GM19099 (cell line): ENCODE measurements around the gene CRB3.

ENCODE experiments used
- POLR2A ChIP-seq: IDR thresholded peaks from 3 replicates; pipeline ENCODE4 v1.6.1; 2011; ENCODE audit warnings: low read depth; ENCODE audit not compliant: insufficient read length; ENCODE audit errors: extremely low read depth

The CRB3 gene, protein sequence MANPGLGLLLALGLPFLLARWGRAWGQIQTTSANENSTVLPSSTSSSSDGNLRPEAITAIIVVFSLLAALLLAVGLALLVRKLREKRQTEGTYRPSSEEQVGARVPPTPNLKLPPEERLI

DNA sequence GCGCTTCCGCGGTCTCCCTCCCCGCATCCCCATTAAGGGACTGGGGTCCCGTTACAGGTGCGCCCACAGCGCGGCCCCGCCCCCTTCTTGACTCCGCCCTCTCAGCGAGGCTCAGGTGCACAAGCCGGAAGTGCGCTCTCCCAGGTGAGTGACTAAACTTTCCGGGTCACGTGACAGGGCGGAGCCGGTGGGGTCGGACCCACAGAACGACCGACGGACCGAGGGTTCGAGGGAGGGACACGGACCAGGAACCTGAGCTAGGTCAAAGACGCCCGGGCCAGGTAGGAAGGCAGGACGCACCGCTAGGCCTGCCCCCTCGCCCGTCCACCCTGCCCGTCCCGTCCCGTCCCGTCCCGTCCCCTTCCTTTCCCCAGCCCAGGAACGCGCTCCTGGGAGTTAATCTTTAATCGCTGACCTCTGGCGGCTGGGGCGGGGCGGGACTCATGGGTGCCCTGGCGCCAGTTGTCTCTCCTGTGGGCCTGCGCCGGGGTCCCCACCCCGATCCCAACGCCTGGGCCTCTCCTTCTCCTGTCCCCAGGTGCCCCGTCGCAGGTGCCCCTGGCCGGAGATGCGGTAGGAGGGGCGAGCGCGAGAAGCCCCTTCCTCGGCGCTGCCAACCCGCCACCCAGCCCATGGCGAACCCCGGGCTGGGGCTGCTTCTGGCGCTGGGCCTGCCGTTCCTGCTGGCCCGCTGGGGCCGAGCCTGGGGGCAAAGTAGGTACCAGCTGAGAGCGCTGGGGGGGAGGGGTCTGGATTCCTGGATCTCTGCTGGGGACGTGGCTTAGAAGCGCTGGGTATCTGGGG is at the start of gene CRB3:
CRB3 (plus strand) TSS at position 202 of the 804 bp plus-strand sequence; CDS start at position 633, 431 bp downstream.
- TF ChIP-seq POLR2A: no peak

DNA sequence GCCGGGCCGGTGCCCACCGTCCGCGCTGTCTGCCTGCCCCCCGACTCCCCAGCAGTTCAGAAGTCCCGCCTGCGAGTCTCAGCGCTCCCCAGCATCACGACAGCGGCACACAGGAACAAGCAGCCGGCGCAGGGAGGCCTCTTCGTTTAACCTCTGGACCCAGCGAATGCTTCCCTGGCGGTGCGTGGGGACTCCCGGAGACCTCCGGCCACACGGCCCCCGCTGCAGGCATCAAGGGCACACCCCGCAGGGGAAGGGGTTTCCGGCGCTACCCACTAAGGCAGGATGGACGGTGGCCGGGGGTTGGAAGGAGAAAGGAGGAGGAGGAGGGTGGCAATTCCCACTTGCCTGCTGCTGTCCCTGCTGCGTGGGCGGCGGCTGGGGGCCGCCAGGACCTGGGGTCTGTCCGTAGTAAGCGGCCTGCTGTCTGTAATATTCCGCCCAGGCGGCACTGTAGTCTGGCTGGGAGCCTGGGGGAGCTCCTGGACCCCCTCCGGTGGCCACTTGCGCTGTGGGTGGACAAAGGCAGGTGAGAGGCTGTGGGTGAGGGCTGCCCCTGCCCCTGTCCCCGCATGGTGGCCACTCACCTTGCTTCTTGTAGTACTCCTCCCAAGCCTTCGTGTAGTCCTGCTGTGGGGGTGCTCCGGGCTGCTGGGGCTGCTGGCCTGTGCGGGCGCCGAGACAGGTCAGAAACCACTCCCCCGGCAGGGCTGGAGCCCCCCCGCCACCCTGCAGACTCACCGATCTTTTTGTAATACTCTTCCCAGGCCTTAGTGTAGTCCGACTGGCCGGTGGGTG is 49.1 kb upstream of the CRB3 start:
- TF ChIP-seq POLR2A: no peak

DNA sequence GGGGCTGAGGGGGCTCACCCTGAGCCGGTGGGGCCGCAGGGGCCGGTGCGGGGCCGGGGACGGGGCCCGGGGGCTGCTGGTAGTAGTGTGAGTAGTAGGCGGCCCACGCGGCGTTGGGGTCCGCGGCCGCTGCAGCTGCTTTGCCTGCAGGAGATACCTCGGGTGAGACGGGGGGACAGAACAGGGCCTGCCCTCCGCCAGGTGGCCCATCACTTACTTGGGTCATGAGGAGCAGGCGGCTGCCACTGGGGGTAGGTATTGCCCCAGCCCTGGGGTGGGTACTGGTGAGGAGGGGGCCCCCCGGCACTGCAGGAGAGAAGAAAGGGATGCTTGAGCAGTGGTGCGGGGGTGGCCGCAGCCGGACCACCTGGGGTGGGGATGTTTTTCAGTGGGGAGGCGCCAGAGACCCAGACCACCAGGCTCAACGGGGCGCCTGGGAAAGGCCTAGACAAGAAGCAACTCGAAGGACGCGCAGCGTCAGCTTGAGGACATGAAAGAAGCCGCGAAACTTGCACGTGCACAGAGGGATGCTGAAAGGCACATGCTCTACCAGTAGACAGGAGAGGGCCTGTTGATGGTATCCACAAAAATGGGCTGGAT is 48.4 kb upstream of the CRB3 start:
- no peak for TF ChIP-seq POLR2A

DNA sequence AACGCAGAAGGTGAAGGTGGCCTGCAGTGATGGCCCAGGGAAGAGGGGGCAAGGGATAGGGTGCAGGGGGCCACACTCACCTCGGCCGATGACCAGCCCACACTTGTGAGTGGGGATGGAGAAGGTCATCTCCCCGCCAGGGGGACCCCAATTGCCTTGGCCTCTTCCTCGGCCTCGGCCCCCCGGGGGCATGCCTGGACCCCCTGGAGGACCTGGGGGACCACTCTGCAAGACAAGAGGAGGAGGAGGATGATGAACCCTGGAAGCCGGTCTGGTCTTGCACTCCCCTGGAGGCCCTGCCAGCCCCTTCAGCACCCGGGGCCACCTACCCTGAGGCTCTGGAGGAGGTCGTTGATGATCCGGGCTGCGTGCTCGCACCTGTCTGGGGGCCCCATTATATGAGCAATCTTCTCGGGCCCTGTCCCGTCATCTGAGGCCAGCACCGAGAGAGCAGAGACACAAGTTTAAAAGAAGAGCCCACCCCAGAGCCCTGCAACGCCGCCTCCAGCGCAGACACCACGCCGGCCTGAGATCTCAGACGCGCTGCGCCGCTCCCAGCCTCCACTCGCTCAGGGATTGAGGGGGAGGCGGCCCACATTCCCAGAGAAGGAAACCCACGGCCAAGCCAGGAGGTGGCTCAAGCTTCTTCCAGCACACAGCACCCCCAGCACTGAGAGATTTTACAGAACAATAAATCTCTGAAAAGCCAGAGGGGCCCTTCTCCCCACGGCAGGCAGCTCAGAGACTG is 47.2 kb upstream of the CRB3 start:
- no peak for TF ChIP-seq POLR2A

DNA sequence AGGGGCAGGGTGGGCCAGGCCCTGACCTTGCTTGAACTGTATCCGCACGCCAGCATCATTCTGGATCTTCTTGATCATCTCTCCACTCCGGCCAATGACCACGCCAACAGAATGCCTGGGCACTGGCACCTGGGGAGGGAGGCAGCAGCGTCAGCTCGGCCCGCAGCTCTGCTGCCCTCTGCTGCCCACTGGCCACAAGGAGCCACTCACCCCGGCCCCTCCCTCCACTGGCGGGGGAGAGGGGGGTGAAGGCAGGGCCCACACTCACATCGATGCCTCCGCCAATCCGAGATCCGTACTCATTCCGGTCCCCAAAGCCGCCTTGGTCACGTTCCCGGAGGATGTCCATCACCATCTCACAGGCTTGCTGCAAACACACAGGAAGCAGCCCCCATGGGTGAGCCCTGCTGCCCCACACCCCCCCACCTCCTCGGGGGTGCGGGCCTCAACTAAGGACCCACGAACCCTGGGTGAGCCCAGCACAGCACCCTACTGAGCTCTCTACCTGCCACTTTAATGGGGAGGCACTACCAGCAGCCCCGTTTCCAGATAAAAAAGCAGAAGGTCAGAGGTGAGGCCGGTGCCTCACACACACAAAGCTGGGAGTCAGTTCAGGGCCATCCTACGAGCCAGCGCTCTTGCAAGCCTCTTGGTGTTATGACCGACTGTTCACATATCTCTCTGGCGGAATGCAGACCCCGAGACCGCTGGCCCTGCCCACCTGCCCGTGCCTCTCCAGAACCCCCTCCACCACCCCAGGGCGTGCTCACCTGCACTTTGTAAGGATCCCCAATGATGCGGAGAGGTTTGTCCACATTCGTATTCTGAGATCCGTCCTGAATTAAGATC is 46.1 kb upstream of the CRB3 start:
- TF ChIP-seq POLR2A: no peak

DNA sequence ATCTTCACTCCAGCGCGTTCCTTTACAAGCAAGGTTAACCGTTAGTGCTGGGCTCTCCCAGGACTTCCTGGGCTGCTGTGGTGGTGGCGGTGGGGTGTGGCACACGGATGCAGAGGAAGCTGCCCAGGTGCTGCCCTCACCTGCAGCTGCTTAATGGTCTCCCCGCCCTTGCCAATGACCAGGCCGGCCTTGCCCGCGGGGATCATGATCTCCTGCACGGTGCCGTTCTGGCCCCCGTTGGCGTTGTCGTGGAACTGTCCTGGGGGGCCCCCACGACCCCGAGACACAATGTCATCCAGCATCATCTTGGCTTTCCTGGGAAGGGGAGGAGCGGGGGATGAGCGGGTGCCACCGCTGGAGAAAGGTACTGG is 45.5 kb upstream of the CRB3 start:
- TF ChIP-seq POLR2A: no peak

DNA sequence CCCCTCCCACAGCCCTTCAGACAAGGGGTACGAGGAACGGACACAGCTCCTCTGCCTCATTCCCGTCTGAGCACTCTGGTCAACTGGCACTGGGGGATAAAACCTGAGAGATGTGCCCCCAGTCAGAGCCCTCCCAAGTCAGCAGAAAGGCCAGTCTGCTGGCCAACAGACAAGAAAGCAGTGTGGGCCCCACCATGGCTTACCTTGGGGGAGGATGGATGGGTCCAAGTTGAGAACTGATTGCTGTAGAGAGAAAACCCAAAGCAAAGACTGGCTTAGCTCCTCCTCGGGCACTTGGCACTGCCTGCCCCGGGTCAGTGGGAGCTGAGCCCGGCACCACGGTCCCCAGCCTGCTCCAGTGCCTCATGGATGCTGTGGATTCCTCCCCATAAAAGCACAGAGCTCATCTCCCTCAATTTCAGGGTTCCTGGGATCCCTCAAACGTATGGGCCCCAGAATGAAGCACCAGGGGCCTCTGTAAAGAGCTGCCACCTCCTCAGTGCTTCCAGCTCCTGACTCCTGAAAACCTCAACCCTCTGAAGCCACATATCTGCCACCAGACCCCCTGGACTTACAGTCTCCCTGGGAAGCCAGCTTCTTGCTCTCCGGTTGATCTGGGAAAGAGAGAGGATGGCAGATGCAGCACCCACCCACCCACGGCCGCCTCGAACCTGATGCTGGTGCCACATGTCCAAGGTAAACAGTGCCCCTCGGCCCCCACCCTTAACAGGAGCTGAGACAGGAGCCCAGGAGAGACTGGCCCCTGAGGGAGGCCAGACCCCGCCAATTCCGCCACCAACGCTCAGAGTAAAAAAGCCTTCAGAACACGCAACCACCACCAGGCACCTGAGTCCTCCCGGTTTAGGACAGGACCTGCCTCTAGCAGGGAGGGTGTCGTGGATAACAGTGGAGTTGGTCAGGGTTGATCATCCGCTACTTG is 42.7 kb upstream of the CRB3 start:
- TF ChIP-seq POLR2A: no peak

DNA sequence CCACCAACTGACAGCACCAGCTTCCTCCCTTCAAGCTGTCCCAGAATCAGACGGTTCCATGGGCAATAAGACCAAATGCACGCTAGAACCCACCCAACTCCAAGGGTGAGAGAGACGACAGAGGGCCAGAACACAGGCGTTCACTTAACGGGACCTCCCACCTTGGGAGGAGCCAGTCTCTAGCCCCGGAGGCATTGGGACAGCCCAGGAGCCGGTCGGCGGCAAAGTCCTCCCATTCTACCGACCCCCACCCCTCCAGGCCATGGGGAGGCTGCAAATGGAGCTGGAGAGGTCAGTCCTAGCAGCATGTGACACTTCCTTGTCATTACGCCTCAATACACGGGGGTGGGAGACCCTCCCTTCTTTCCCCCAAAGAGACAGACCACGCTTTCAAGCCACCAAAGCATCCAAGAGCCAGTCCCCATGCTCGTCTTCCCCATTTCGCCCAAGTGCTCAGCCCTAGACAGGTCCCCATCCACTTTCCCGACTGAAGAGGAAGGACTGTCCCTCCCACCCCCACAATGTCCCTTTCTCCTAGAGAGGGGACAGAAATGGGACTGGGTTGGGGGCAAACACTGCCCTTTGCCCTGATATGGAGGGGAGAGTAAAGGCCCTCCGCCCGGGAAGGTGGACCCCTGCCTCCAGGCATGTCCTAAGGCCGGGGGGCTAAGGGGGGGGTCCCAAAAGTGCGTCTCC is 40.4 kb upstream of the CRB3 start:
- TF ChIP-seq POLR2A: no peak

DNA sequence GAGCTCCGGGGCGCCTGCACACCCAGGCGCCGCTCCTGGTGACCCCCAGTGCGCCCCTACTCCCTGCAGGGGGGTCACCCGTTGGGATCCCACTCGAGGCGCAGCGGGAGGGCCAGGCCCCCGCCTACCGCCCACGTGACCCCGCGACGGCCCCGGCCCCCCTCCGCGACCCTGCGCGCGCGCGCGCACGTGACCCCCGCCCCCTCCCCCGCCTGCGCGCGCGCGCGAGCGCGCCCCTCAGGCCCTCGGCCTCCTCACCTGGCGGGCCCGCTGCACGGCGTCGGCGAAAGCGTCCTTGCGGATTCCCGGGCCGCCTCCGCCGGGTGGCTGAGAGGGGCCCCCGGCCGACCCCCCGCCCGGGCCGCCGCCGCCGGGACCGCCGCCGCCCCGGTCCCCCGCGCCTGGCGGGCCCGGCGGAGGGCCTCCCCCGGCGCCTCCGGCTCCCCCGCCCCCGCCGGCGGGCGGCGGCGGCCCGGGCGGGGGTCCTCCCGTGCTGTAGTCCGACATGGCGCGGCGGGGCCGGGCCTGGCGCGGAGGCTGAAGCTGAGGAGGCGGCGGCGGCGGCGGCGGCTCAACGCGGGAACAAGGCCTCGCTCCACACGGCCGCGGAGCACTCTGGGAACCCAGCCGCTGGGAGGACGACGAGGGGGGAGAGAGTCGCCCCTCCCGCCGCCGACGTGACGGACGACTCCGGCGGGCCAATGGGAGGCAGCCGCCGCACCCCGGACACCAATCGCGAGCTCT is 39.7 kb upstream of the CRB3 start, which contains the start of gene KHSRP:
KHSRP (minus strand) TSS at position 617 of the 744 bp plus-strand sequence; CDS start at position 507, 110 bp downstream.
- peak; percentile 82 for TF ChIP-seq POLR2A

DNA sequence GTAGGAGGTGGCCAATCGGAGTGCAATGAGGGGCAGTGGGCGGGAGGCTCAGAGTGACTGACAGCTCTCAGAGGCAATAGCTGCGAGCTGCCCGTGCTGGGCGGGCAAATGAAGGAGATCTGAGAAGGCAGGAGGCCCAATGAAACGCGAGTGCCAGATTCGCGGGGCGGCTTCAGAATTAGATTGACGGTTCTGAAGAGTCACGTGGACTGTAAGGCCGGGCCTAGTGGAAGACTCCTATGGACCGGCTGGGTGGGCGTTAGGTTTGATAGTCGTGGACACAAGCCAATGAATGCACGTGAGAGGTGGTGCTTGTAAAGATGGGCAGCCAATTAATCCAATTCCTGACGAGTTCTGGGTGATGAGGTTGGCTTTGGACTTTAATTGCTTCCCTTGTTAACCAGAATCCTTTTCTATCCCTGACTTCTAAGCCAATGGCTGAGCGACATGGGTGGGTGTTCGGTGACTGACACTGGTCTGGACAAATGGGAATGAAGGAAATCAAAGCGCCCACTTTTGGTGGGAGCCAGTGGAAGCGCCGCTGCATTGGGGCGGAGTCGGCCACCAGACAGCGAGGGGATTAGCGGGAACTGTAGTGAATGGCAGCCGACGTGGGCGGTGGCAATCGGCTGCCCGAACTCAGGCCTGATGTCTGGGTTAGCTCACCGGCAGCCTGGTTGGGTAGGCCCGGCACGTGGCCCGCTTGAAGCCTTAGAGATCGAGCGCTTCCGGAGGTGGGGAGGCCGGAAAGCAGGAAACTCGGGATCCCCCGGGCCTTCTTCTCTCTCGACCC is 38.9 kb upstream of the CRB3 start:
- TF ChIP-seq POLR2A: peak; percentile 64
